Astrocyte of the cerebellum (primary cell): ENCODE results near the gene CREG2.

ENCODE experiments used
- DNase-seq: peaks from one replicate; pipeline ENCODE4 v3.0.0-alpha.2; 2011; ENCODE audit warnings: low read depth
- H3K4me3 ChIP-seq: 2 replicates; pipeline ENCODE4 v1.5.1; 2011; ENCODE audit warnings: mild to moderate bottlenecking, low read depth, low read length, moderate library complexity
- in situ Hi-C: cut with HindIII; loops from 2 replicates; pipeline ENCODE4 v1.10.0; 2017; ENCODE audit warnings: low sequenced_read_pairs
- TF ChIP-seq, protein P1 (sequence below): IDR thresholded peaks from 2 replicates; pipeline ENCODE4 v1.5.1; 2012; ENCODE audit warnings: low read length, low read depth, moderate library complexity, mild to moderate bottlenecking; ENCODE audit errors: missing control alignments

CREG2 gene

DNA sequence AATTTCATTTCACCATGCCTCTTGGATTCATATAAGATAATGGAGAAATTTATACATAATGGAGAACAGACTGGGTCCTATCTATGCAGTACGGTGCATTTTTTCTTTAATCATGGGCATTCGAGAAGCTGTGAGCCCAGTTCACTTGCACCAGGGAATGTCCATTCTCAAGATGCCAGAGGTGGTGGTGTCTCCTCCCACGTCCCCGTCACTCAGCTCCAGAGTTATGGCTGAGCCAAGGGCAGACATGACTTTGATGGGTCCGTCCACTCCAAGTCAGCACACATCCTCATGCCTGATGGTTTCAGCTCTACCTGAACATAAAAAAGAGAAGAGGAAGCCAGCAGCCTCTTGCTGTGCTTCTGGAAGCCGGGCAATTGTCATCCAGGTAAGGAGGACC lies 42.1 kb upstream of the CREG2 start:
- in situ Hi-C loops = no loop called here
- no peak overlapping the region for H3K4me3 ChIP-seq
- DNase-seq = no peak
- TF ChIP-seq, protein P1, sequence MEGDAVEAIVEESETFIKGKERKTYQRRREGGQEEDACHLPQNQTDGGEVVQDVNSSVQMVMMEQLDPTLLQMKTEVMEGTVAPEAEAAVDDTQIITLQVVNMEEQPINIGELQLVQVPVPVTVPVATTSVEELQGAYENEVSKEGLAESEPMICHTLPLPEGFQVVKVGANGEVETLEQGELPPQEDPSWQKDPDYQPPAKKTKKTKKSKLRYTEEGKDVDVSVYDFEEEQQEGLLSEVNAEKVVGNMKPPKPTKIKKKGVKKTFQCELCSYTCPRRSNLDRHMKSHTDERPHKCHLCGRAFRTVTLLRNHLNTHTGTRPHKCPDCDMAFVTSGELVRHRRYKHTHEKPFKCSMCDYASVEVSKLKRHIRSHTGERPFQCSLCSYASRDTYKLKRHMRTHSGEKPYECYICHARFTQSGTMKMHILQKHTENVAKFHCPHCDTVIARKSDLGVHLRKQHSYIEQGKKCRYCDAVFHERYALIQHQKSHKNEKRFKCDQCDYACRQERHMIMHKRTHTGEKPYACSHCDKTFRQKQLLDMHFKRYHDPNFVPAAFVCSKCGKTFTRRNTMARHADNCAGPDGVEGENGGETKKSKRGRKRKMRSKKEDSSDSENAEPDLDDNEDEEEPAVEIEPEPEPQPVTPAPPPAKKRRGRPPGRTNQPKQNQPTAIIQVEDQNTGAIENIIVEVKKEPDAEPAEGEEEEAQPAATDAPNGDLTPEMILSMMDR = no peak

DNA sequence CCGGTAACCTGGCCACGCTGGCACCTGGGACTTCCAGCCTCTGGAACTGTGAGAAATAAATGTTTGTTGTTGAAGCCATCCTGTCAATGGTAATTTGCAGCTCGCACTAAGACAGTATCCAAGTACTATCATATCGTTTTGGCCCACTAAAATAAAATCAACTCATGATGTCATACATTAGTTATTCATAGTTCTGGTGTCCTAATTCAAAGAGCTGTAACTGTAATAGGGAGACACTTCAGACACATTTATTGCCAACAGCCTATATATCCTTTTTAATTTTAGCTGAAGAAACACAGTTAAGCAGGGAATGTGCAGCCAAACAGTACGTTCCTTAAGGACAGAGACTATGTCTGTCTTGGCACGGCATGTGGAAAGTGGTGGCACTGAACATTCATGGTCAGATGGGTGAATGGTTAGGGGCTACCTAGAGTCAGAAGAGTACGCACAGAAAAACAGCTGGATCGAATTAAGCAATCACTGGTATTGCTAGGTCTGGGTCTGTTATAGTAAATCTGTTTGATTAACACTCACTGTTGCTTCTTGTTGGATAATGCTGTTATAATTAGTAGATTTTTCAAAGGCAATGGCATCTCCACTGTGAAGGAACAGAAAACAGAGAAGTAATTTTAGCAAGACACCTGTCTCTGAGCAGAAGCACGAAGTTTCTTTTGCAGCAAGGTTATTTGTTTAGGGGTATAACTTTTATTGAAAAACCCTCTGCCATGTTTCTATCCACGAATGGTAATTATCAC lies 41.3 kb upstream of the CREG2 start:
- no peak overlapping the region for H3K4me3 ChIP-seq
- TF ChIP-seq, protein P1 = no peak
- in situ Hi-C loops = no loop called here
- DNase-seq = no peak

DNA sequence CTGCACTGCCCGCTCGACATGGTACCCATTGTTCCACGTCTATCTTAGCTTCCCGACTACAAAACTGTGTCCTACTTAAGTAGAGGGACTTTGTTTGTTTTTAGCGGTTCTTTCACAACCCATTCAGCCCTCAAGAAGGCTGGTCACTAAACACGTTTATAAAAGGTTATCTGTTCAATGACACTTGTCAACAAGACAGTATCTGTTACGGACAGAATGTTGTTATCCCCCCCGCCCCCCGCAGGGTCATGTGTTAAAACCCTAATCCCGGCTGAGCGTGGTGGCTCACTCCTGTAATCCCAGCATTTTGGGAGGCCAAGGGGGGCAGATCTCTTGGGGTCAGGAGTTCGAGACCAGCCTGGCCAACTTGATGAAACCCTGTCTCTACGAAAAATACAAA lies 40.4 kb upstream of the CREG2 start:
- in situ Hi-C loops = no loop called here

DNA sequence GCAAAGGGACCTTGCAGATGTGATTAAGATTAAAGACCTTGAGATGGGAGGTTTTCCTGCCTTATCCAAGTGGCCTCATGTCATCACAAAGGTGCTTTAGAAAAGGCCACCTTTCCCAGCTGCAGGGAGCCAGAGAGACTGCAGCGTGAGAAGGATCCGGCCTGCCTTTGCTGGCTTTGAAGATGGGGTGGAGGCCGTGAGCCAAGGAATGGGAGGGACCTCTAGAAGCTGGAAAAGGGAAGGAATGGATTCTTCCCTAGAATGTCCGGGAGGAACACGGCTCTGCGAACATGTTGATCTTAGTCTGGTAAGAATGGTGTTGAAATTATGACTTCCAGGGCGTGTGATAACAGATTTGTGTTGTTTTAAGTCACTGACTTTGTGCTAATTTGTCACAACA lies 39.9 kb upstream of the CREG2 start:
- H3K4me3 ChIP-seq = no peak overlapping the region
- TF ChIP-seq, protein P1 = no peak
- DNase-seq = no peak
- in situ Hi-C loops = no loop called here

More for the DNA sequence above, 40.4 kb upstream of the CREG2 start:
- DNase-seq = no peak
- no peak overlapping the region for H3K4me3 ChIP-seq
- TF ChIP-seq, protein P1 = no peak

GRCh38 chr2:101426822-101427221 lies 39.5 kb upstream of the CREG2 start:
- no peak for DNase-seq
- in situ Hi-C loops = no loop called here
- TF ChIP-seq, protein P1 = no peak
- H3K4me3 ChIP-seq = no peak overlapping the region

GRCh38 chr2:101420623-101421022 lies 33.3 kb upstream of the CREG2 start:
- no peak for DNase-seq
- in situ Hi-C loops = no loop called here
- H3K4me3 ChIP-seq = no peak overlapping the region
- TF ChIP-seq, protein P1 = no peak
